GM21390 (cell line): ENCODE data around the gene NGEF.
"Not testable (repeated sequence)": the region's sequence is repeated elsewhere in the genome, so short reads cannot be mapped to it uniquely, and the experiment has no call there.

Experiments used
- ATAC-seq: cut with Tn5 transposase; IDR thresholded peaks from one replicate; pipeline ENCODE4 v1.9.1; 2021; ENCODE audit not compliant: unreplicated experiment

The NGEF gene

DNA sequence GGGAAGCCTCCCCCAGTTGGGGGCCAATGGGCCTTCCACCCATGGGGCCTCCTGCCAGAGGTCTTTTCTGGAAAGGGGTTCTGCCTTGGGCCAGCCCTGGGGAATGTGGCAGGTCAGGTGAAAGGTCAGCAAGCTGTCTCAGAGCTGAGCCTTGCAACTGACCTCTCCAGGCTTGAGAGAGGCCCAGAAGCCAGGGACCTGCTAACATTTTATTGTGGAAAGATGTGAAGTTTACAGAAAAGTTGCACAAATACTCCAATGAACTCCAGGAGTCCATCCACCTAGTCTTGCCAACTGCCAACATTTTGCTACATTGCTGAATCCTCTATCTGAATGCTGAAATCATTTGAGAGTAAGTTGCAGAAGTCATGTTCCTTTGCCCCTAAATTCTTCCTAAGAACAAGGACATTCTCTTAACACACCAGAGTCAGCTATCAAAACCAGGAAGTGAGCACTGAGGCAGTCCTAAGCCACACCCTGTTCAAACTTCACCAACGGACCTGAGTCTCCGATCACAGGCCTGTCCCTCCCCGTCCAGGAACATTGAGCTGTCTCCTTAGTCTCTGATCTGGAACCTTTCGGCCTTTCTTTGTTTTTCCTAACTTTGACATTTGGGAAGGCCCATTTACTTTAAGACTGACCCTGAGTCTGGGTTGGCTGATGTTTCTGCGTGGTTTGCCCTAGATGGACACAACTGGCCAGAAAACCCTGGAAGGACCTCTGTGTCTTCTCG is 139.0 kb downstream of the NGEF start:
- ATAC-seq, result no peak

DNA sequence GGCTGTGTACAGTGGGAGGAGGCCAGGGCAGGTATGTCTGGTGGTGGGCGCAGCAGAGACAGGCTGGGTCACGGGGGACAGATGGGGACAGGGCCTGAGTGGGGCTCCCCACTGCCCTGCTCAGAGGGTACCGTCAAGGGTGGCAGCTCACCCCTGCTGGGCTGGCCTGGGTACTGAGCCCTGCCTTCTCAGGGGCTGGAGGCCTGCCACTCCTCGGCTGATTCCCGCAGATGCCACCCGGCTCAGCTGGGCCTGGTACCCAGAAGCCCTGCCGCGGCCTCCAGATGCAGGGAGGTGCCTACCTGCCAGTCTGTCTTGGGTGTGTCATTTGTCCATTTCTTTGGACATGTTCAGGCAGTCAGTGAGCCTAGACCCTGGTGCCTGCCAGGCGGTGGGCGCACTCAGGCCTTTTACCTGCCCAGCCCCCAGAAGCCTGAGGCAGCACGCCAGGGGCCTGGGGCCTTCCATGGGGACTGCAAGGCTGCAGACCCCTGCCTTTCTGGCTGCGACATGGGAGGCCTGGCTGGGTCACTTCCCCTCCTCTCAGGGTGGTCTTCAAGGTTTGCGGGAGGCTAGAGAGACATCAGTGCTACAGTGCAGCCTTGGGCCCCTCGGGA is 139.7 kb downstream of the NGEF start:
- ATAC-seq, result no peak

DNA sequence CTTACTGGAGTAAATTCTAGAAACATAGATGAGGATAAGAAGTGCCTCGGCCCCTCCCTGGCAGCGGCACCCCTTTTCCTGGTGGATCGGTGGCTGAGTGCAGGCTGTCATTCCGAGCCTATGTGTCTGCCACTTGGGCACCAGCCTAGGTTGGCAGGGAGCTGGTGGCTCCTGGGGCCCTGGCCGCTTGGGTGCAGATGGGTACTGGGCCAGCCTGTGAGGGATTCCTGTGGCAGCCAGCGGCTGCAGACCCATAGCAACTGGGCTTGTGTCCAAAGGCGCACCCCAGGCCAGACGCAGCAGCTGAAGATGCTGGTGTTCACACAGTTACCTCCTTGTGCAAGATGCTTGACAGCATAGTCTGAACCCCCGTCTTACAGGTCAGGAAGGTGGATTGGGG is 140.2 kb downstream of the NGEF start:
- ATAC-seq, result no peak

DNA sequence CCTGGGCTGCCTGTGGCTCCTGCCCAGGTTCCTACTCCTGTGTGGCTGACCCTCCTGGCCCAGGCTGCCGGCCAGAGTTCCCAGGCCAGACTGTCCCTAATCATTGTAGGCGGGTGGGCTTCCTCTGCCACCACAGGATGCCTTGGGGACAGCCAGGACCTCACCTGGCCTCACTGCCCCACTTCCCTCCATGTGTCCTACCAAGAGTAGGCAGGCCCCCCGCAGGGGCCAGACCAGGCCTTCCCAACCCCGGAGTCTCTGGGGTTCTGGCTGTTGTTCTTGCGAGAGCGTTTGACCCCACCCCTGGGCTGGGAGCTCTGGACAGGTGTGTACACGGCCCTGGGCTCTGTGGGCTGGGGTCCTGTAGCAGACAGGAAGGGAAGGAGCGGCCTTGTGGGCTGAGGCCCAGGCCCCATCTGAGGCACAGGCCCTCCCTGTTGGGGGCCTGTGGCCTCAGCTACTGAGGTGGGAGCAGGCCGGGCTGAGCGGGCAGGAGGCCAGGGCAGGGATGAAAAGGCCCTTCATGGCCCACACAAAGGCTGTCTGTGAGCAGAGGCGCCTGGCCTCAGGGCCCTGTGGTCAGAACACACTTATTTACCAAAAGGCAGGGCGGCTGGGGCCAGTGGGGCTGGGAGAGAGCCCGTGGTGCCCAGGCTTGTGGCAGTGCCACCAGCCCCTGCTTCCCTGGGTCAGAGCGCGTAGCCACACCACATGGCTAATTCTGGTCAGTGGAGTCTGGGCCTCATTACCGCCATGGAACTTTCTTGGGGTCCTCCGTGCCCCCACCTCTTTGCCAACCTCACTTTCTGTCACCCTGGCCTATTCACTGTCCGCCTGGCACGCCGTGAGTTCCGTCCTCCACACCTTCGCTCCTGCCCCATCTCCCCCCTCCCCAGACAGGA is 141.0 kb downstream of the NGEF start:
- no peak for ATAC-seq

DNA sequence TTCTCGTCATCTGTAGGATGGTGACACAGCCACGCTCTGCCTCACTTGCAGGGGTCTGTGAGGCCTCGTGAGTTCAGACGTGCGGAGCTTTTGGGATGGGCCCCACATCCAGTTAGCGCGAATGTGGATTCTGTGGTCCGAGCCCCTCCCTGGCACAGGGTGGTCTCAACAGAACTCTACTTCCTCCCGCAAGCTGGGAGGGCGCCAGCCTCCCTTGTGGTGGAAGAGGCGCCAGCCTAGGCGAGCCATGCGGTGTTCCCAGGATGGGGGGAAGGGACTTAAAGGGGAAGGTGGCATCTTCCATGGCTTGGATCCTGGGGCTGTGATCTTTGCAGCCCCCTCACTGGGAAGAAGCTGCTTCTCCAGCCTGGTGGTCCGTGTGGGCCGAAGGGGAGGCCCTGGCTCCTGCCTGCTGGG is 141.6 kb downstream of the NGEF start:
- ATAC-seq, result no peak

DNA sequence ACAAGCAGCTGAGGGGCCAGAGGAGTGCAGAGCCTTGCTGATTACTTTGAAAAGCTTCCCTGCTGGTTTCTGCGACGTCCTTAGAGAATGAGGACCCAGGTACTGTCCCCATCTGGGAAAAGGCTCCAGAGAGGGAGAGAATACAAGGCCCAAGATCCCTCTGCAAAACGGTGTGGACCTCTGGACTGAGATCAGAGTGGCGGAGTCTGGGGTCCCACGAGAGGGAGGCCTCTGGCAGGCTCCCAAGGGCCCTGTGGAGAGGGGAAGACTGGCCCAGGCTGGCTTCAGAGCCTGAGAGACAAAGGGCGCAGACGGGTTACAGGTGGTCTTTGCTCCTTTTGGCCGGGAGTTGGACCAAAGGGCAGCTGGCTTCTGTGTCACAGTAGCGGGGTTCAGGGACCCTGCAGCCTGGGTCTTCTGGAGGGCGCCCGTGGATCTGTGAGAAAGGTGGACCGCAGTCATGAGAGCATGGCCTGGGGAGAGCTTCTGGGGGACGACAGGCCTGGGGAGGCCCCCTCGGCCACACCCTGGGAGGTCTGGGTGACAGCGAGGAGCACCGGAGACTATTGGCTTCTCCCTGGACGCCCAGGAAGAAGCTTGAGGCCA is 142.2 kb downstream of the NGEF start:
- ATAC-seq, result no peak

DNA sequence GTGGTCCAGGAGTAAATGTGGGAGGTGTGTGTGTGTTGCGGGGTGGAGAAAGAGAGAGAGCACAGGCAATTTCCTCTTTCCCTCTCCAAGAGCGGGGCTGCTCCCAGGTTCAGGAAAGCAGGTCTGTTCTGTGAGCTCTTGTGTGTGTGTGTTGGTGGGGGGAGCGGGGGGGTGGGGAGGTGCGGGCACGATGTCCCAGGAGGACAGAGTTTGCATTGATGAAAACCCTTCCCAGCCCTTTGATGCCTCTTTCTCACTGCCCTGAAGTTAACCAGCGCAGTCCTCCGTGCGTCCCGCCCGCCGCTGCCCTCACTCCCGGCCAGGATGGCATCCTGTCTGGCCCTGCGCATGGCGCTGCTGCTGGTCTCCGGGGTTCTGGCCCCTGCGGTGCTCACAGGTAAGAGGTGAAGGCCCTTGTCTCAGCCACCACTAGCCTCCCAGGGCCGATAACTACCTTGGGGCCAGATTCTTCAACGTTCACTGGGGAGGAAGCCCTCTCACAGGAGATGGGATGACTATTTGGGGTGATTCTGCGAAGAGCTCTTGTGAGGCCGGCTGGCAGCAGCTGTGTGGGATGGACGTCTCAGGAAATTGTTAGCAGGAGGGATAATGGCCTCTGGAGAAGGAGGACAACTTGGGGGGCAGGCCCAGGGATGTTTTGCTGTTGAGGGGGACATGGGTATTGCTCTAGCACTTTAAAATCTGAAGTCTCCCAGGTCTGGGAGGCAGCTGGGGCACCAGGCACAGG is 142.9 kb downstream of the NGEF start, which contains the start of gene SNORC:
Gene SNORC, plus strand, starts transcription at position 247 of the 748 bp plus-strand sequence. Its CDS starts 78 bp downstream, at position 325.
- ATAC-seq, result no peak

DNA sequence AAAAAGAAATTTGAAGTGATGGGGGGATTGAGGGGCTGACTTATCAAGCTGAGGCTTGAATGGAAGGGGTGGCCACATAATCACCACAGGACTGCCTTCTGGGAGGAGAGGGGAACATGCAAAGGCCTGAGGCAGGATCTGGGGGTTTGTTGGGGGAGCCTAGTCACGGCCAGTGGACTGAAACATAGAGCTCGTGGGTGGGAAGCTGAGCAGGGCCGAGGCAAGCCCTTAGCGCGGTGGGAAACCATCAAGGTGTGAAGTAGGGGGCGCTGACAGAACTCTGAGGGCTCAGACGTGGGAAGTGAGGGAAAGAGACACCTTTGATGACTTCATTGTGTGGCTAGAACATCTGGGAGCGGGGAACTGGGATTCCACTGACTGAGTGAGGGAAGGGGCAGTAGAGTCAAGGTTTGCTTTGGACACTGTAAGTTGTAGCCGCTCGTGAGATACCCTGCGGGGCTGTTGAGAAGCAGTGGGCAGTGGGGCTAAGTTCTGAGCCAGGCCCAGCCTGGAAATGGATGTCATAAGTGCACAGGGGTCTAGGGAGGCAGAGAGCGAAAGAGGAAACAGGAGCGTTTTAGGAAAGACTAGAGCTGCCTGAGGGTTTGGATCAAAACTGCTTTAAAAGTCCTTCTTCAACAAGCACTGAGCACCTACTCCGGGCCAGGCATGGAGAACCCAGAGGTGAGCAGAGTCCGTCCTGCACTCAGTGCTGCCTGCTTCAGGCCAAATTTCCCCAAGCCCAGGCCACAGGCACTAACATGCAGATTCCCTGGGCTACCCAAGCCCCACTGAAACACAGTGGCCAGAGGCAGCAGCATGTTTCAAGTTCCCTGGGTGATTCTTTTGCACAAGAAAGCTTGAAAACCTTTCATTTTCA is 143.7 kb downstream of the NGEF start:
- ATAC-seq, result no peak

DNA sequence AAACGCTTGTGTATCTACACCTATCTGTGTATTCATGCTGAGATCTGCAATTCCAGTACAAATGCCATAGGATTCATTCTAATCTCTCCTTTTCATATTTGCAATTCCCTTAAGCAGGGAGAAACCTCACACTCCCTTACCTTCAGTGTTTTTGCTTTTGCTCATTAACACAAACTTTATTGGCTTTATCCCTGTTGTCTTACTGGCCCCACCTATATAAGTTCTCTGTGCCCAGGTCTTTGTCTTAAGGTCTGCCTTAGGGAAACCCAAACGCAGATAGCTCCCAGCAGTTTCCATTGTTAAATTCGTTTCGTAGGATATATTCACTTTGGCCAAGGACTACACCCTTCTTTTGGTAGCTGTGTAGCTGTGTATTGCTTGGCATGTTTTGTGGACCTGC is 147.0 kb downstream of the NGEF start:
- no peak for ATAC-seq

DNA sequence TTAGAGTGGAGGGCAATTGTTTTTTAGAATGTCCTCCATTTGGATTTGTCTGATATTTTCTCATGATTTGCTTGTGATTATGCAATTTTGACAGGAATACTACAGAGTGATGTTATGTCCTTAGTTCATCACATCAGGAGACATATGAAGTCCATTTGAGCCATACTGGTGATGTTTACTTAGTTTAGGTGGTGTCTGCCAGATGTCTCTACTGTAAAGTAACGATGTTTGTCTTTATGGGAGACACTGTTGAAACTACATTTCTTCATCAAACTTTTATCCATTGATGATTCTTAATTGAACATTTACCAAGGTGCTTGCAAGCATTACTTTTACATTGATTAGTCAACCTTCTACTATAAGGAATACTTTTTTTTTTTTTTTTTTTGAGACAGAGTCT is 147.9 kb downstream of the NGEF start:
- no peak for ATAC-seq

DNA sequence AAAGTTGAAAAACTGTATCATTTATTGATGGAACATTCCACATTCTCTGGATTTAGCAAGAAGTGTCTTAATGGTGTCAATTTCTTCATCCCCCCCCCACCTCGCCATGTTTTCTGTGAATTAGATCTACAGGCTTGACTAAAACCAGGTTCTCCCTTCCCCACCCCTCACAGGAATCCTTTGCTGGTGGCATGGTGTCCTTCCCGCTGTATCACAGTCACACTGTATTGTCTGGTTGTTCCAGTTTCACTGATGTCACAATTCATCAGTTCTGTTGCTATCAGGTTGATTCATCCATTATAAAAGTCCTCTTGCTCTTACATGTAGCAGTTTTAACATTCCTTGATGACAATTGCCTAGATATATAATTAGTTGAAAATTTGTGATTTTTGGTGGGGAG is 149.1 kb downstream of the NGEF start:
- ATAC-seq, result no peak

DNA sequence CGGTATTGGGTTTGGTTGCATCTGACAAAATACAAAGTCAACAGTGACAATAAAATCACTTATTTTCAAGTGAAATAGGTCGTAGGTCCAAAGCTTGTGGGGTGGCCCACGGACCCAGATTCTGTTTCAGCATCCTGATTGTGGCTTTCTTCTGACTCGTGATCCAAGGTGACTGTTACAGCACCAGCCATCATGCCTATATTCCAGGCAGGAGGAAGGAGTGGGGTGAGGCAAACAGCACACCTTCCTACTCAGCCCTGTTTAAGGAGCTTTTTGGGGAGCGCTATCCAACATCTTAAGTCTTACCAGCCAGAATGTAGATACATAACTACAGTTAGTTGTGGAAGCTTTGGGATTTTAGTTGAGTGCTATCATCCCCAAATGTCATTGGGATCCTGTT is 151.7 kb downstream of the NGEF start:
- ATAC-seq, result no peak

DNA sequence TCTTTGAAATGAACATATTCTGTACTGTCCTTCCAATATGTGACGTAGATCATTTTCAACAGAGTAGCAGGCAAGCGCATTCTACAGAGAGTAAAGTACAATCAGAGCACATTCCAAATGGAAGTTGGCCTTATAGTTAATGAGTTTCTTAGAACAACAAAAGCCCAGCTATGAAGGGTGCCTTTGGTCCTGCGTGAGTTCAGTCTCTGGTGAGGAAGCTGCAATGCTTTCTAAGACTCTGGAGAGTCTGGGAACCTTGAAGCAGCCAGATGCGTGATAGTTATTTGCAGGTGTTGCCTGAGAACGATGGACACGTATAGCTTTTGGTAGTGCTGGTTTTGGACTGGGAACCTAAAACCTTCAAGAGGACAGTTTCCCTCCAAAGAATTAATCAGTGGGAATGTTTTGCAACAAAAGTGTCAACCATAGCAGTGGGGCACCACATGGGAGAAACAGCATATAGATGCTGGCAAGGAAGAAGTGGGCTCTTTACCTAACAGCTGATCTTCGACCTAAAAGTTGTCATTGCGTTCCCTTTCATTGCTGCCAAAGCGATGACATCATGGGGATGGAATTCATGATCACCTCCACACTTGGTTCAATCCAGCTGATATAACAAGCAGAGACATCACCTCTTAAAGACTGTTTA is 152.3 kb downstream of the NGEF start:
- no peak for ATAC-seq

DNA sequence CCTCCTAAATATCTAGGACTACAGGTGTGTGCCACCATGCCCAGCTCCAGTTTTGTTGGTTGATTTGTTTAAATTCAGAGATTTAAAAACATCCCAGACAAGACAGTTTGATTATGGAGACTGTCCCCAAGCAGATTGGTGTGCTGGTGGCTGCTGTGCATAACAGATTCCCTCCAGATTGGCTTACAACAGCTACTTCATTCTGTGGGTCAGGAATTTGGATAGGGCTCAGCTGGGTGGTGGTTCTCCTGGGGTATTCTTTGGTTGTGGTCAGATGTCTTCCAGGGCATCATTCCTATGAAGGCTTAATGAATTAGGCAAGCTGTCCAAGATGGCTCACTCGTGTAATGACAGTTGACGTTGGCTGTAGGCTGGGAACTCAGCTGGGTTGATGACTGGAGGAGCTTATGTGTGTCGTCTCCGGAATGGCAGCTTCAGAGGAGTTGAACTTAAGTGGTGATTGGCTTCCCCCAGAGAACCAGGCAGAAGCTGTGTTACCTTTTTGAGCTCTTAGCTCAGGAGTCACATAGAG is 153.6 kb downstream of the NGEF start:
- ATAC-seq, result no peak

DNA sequence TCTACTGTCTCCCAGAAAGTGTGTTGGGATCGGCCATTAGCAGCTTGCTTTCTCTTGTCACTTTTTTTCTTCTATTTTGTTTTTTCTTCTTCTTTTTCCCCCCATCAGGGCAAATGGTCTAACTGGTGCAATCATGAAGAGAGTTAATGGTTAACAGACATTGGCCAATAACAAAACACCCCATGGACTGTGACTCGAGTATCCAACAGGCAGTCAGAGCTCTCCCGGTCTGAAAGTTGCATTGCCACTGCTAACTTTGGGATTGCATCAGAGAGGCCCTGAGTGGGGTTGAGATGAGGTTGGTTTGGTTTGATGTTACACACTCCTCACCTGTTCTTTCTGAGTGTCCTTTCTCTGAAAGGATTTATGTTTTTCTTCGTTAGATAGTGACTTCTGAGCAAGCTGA is 155.9 kb downstream of the NGEF start:
- ATAC-seq, result no peak

DNA sequence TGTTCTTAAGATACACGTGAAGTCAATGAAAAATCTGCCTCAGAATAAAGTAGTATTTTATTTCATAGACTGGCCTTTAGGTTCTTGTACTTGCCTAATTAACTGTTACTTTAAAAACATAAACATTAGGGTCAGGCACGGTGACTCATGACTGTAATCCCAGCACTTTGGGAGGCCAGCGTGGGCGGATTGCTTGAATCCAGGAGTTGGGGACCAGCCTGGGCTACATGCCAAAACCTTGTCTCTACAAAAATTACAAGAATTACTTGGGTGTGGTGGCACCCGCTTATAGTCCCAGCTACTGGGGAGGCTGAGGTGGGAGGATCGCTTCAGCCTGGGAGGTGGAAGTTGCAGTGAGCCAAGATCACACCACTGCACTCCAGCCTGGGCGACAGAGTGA is 159.0 kb downstream of the NGEF start:
- no peak for ATAC-seq

DNA sequence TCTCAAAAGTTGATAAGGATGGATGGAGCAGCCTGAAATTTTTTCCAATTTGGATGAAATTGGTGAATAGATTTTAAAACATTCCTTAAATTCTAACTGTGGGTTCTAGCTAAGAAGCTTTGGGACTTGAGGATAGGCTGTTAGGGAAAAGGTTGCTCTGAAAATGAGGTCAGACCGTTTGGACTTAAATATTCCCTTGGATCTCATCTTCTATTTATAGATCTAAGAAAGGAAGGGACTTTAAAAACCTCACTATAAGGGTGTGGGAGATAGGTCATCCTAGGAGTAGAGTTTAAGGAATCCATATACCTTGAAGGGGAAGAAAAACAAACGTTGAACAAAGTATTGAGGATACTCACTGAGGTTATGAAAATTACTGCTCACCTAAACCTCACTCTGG is 160.4 kb downstream of the NGEF start:
- ATAC-seq, result no peak

DNA sequence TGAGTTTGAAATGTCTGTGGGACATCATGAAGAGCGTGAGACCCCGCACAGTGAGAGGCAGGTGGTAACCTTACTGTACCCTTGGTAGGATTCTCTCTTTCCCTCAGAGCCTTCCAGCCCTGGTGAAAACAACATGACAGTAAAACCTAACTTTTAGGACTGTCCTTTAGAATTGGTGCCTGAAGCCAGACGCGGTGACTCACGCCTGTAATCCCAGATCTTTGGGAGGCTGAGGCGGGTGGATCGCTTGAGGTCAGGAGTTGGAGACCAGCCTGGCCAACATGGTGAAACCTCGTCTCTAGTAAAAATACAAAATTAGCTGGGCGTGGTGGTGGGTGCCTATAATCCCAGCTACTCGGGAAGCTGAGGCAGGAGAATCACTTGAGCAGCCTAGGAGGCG is 161.0 kb downstream of the NGEF start:
- not testable (repeated sequence) for ATAC-seq

DNA sequence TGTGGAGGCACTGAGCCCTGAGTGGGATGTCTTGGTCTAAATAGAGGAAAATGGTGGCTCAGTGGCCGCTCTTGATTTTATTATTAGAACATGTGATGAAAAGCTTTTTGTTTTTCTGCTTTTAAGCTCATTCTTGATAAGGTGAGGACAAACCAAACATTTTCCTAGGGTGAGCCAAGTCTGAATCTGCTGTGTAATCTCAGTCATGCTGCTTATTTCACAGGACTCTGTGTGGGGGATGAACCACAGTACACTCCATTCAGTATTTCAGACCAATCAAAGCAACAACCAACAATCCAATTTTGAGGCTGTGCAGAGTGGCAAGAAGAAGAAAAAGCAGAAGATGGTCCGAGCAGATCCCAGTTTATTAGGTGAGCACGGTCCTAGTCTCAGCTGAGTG is 163.0 kb downstream of the NGEF start:
- no peak for ATAC-seq
